Chondrocyte (in vitro differentiated cells): Measurements from ENCODE around the gene MAD1L1. TPM values are rescaled to one million over a fixed set of nuclear protein-coding genes. Genes with fewer than 3 reads are reported as not detected.

ENCODE experiments used
- DNase-seq: peaks from one replicate; pipeline ENCODE4 v3.0.0; 2021; ENCODE audit warnings: mixed read lengths, low spot score
- H3K27ac Mint-ChIP-seq: one replicate; pipeline ENCODE4 v1.8.0; 2021; ENCODE audit warnings: mild to moderate bottlenecking, moderate library complexity, mixed read lengths; ENCODE audit not compliant: unreplicated experiment
- H3K27me3 Mint-ChIP-seq: 2 replicates; pipeline ENCODE4 v1.8.0; 2021; ENCODE audit warnings: low read depth, mixed read lengths
- H3K36me3 Mint-ChIP-seq: 2 replicates; pipeline ENCODE4 v1.8.0; 2021; ENCODE audit warnings: low read depth, mixed read lengths
- H3K4me1 Mint-ChIP-seq: 2 replicates; pipeline ENCODE4 v1.8.0; 2021; ENCODE audit warnings: low read depth, mild to moderate bottlenecking, mixed read lengths
- H3K4me3 Mint-ChIP-seq: one replicate; pipeline ENCODE4 v1.8.0; 2021; ENCODE audit warnings: mild to moderate bottlenecking, moderate library complexity, mixed read lengths; ENCODE audit not compliant: unreplicated experiment
- H3K9me3 Mint-ChIP-seq: 2 replicates; pipeline ENCODE4 v1.8.0; 2021; ENCODE audit warnings: low read depth, mixed read lengths
- total RNA-seq: library from RNA; stranded (reverse); gene quantifications from 3 replicates; pipeline ENCODE4 v1.2.1, GENCODE V29; 2021
- TF ChIP-seq, protein P1 (sequence below): fragments of 200-600 bp; sonication (generic); IDR thresholded peaks from 2 replicates; pipeline ENCODE4 v1.5.0; 2021; ENCODE audit warnings: antibody characterized with exemption, mild to moderate bottlenecking, moderate library complexity

The MAD1L1 gene
- total RNA-seq, 1 donor from 2014 or later: 22.7 TPM

- no peak overlapping the region for H3K4me3 Mint-ChIP-seq
- H3K4me1 Mint-ChIP-seq: peaks cover 4% of the 10 kb centered on the region
- no peaks in the 10 kb centered on the region for H3K27me3 Mint-ChIP-seq
- H3K27ac Mint-ChIP-seq: no peak overlapping the region
- H3K9me3 Mint-ChIP-seq: peaks cover 11% of the 10 kb centered on the region
- TF ChIP-seq, protein P1, sequence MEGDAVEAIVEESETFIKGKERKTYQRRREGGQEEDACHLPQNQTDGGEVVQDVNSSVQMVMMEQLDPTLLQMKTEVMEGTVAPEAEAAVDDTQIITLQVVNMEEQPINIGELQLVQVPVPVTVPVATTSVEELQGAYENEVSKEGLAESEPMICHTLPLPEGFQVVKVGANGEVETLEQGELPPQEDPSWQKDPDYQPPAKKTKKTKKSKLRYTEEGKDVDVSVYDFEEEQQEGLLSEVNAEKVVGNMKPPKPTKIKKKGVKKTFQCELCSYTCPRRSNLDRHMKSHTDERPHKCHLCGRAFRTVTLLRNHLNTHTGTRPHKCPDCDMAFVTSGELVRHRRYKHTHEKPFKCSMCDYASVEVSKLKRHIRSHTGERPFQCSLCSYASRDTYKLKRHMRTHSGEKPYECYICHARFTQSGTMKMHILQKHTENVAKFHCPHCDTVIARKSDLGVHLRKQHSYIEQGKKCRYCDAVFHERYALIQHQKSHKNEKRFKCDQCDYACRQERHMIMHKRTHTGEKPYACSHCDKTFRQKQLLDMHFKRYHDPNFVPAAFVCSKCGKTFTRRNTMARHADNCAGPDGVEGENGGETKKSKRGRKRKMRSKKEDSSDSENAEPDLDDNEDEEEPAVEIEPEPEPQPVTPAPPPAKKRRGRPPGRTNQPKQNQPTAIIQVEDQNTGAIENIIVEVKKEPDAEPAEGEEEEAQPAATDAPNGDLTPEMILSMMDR: no peak
- peaks cover 10% of the 10 kb centered on the region for H3K36me3 Mint-ChIP-seq
- no peak for DNase-seq
Measured at GRCh38 chr7:1956611-1957470, 275.9 kb downstream of the MAD1L1 start.

GRCh38 chr7:1956141-1956540 lies 276.6 kb downstream of the MAD1L1 start:
- no peaks in the 10 kb centered on the region for H3K27me3 Mint-ChIP-seq
- H3K27ac Mint-ChIP-seq: no peak overlapping the region

DNA sequence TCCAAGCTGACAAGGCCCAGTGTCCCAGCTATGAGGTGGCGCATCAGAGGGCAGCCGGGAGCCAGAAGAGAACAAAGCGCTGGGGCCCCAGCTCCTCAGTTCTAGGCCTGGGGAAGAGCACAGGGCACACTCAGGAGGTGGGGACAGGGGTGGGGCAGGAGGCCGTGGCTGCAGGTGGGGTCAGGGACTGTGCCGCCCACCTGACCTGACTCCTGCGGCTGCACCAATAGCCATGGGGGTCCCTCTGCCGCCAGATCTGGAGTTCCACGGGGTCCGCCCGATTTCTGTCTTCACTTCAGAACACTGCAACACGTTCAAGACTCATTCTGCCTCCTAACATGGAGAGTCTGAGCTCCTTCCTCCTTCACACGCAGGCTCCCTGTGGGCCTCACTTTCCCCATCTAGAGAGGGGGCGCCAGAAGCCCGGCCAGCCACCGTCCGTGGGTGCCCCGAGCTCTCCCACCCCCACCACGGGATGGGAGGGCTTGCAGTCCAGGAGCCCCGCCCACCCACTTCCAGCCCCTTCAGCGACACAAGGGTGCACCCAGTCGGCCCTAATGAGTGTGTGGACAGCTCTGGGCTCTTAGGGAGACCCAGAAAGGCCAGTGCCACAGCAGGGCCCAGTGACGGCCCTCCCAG lies 278.3 kb downstream of the MAD1L1 start:
- Mint-ChIP-seq H3K9me3 (peaks cover 4% of the 10 kb centered on the region), H3K27ac (no peak overlapping the region), H3K4me3 (no peak overlapping the region), H3K4me1 (no peaks in the 10 kb centered on the region), H3K36me3 (peaks cover 8% of the 10 kb centered on the region), H3K27me3 (no peaks in the 10 kb centered on the region)
- TF ChIP-seq, protein P1: no peak
- DNase-seq: peak; percentile 72

More at GRCh38 chr7:1956141-1956540, 276.6 kb downstream of the MAD1L1 start:
- Mint-ChIP-seq H3K9me3 (peaks cover 6% of the 10 kb centered on the region), H3K4me3 (no peak overlapping the region), H3K4me1 (no peaks in the 10 kb centered on the region), H3K36me3 (peaks cover 9% of the 10 kb centered on the region)
- DNase-seq: no peak
- TF ChIP-seq, protein P1: no peak

DNA sequence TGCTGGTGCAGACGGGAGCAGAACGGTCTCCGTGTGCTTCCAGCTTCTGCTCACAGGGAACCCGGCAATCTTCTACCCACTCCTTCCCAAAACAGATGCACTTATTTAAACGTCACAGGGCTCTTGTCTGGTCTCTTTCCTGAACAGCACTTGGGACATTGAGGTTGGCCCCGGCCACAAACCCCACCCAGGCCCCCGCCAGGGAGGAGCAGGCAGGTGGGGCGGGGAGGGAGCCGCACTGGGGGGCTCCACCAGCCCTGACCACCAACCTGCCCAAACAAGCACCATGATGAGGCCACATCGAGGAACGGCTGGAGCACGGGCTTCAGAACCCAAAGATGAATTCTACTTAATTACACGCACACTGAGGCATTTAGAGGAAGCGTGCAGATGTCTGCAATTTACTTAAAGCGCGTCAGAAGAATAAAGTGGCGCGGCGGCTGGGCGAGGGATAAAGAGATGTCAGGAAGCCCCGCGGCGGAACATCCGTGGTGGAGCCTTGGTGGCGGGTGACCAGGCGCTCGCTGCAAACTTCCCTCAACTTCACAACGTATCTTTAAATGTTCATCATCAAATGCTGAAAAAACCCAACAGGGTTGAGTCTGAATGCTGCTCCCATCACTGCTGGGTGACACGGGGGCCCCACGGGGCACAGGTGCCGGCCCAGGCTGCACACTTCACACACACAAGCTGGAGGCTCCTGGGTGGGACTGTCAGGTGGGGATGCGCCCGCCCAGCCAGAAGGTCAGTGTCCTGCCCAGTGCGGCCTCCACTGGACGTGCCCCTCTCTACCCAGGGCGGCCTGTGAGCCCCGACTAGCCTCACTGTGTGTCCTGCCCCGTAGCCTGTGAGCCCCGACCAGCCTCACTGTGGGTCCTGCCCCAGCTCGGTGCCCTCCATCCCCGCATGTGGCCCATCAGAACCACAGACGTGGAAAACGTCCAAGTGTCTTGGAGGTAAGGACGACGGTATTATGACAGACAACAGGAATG lies 279.2 kb downstream of the MAD1L1 start:
- no peak overlapping the region for H3K27ac Mint-ChIP-seq
- TF ChIP-seq, protein P1: no peak
- H3K36me3 Mint-ChIP-seq: peaks cover 7% of the 10 kb centered on the region
- H3K4me3 Mint-ChIP-seq: no peak overlapping the region
- peaks cover 2% of the 10 kb centered on the region for H3K9me3 Mint-ChIP-seq
- no peaks in the 10 kb centered on the region for H3K4me1 Mint-ChIP-seq
- no peaks in the 10 kb centered on the region for H3K27me3 Mint-ChIP-seq
- DNase-seq: peak; percentile 79
